Memory B cell (primary cell): Measurements from ENCODE around the gene NKIRAS1.
A peak's percentile ranks its signal among the peaks of the same experiment; 100 is the strongest.
"Not testable (repeated sequence)": the region's sequence is repeated elsewhere in the genome, so short reads cannot be mapped to it uniquely, and the experiment has no call there.

ENCODE experiments used
- ATAC-seq: fragments of 150-1000 bp; cut with Tn5 transposase; 2 replicates; pipeline ENCODE4 v1.10.0; 2021; ENCODE audit warnings: low read depth, mild to moderate bottlenecking, moderate library complexity
- DNase-seq, 2 donors: peaks; one replicate each; pipeline ENCODE4 v3.0.0; 2022; ENCODE audit warnings: low spot score in 2 of 2
- H3K27ac Mint-ChIP-seq: one replicate; pipeline ENCODE4 v1.8.0; 2022; ENCODE audit warnings: mild to moderate bottlenecking, moderate library complexity, mixed read lengths
- H3K27me3 Mint-ChIP-seq: one replicate; pipeline ENCODE4 v1.8.0; 2022; ENCODE audit warnings: mixed read lengths
- H3K36me3 Mint-ChIP-seq: one replicate; pipeline ENCODE4 v1.8.0; 2022; ENCODE audit warnings: mild to moderate bottlenecking, mixed read lengths
- H3K4me1 Mint-ChIP-seq: one replicate; pipeline ENCODE4 v1.8.0; 2022; ENCODE audit warnings: mixed read lengths
- H3K4me3 Mint-ChIP-seq: one replicate; pipeline ENCODE4 v1.8.0; 2022; ENCODE audit warnings: mild to moderate bottlenecking, moderate library complexity, mixed read lengths
- H3K9me3 Mint-ChIP-seq: one replicate; pipeline ENCODE4 v1.8.0; 2022; ENCODE audit warnings: mixed read lengths

The NKIRAS1 gene

GRCh38 chr3:23926246-23926645 lies 9.5 kb upstream of the NKIRAS1 start:
- no peaks in the 10 kb centered on the region for H3K9me3 Mint-ChIP-seq
- peaks cover 5% of the 10 kb centered on the region for H3K4me1 Mint-ChIP-seq
- no peak overlapping the region for H3K4me3 Mint-ChIP-seq
- no peak for ATAC-seq
- no peak overlapping the region for H3K27ac Mint-ChIP-seq
- peaks cover 3% of the 10 kb centered on the region for H3K36me3 Mint-ChIP-seq
- H3K27me3 Mint-ChIP-seq, result no peaks in the 10 kb centered on the region
- no peak for DNase-seq

GRCh38 chr3:23923786-23924185 lies 7.0 kb upstream of the NKIRAS1 start:
- peaks cover 14% of the 10 kb centered on the region for H3K36me3 Mint-ChIP-seq
- ATAC-seq (no peak), DNase-seq (no peak)
- H3K4me3 Mint-ChIP-seq, result no peak overlapping the region
- H3K27me3 Mint-ChIP-seq, result no peaks in the 10 kb centered on the region
- no peak overlapping the region for H3K27ac Mint-ChIP-seq
- H3K9me3 Mint-ChIP-seq, result no peaks in the 10 kb centered on the region
- H3K4me1 Mint-ChIP-seq, result peaks cover 15% of the 10 kb centered on the region

- no peaks in the 10 kb centered on the region for H3K9me3 Mint-ChIP-seq
- H3K36me3 Mint-ChIP-seq, result peaks cover 21% of the 10 kb centered on the region
- H3K4me1 Mint-ChIP-seq, result peaks cover 20% of the 10 kb centered on the region
- ATAC-seq (no peak), DNase-seq (no peak)
- H3K27ac Mint-ChIP-seq, result no peak overlapping the region
- no peaks in the 10 kb centered on the region for H3K27me3 Mint-ChIP-seq
- H3K4me3 Mint-ChIP-seq, result no peak overlapping the region
Observed at GRCh38 chr3:23921052-23921511, 4.3 kb upstream of the NKIRAS1 start.

GRCh38 chr3:23920151-23920655 lies 3.4 kb upstream of the NKIRAS1 start:
- H3K4me3 Mint-ChIP-seq, result no peak overlapping the region
- H3K27ac Mint-ChIP-seq, result peak overlapping the region; percentile 48
- H3K9me3 Mint-ChIP-seq, result no peaks in the 10 kb centered on the region
- no peaks in the 10 kb centered on the region for H3K27me3 Mint-ChIP-seq
- no peak for ATAC-seq
- peaks cover 21% of the 10 kb centered on the region for H3K36me3 Mint-ChIP-seq
- no peak for DNase-seq
- H3K4me1 Mint-ChIP-seq, result peaks cover 25% of the 10 kb centered on the region

DNA sequence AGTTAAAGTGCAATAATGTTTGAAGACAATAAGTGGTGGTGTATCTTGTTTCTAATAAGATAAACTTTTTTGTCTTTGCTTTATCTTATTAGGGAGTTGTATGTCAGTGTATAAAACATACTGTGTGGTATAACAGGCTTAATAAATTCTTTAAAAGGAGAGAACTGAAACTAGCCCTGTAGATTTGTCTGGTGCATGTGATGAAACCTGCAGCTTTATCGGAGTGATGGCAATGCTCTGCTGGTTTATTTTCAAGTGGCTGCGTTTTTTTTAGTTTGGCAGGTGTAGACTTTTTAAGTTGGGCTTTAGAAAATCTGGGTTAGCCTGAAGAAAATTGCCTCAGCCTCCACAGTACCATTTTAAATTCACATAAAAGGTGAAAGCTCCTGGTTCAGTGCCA lies 2.8 kb upstream of the NKIRAS1 start:
- Mint-ChIP-seq H3K27me3 (no peaks in the 10 kb centered on the region), H3K27ac (peak overlapping the region; percentile 48), H3K4me1 (peaks cover 27% of the 10 kb centered on the region), H3K9me3 (no peaks in the 10 kb centered on the region), H3K36me3 (peaks cover 21% of the 10 kb centered on the region), H3K4me3 (no peak overlapping the region)
- ATAC-seq, result no peak
- no peak for DNase-seq

- peaks cover 27% of the 10 kb centered on the region for H3K4me1 Mint-ChIP-seq
- not testable (repeated sequence) for H3K27me3 Mint-ChIP-seq, H3K9me3 Mint-ChIP-seq, DNase-seq, ATAC-seq
- H3K36me3 Mint-ChIP-seq, result peaks cover 21% of the 10 kb centered on the region
- peak overlapping the region; percentile 97 for H3K4me3 Mint-ChIP-seq
- H3K27ac Mint-ChIP-seq, result peak overlapping the region; percentile 95
Observed at GRCh38 chr3:23918331-23918730, 1.5 kb upstream of the NKIRAS1 start.

DNA sequence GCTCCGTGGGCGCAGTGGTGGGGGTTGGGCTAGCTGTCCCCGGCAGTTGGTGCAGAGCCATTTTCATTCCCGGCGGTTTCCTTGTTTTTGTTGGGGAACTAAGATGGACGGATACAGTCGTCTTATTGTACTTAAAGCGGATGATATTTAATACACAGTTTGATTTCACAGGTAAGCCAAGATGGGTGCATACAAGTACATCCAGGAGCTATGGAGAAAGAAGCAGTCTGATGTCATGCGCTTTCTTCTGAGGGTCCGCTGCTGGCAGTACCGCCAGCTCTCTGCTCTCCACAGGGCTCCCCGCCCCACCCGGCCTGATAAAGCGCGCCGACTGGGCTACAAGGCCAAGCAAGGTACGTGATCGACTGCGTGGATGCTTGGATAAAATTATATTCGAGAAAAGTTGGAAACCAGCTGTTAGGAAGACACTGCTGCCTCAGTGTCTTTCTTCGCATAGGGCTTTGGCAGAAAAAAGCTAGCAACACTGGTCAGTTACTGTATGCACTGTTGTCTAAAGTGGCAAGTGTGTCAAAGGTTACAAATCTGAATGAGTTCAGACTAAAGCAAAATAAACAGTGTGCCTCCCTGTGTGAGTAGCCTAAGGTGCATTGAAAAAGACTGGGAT lies 1.0 kb upstream of the NKIRAS1 start:
- Mint-ChIP-seq H3K36me3 (peaks cover 21% of the 10 kb centered on the region), H3K4me1 (peaks cover 27% of the 10 kb centered on the region), H3K4me3 (peak overlapping the region; percentile 97), H3K27ac (peak overlapping the region; percentile 95)
- DNase-seq, result peak in 1 of 2 donors; percentile 12
- H3K9me3 Mint-ChIP-seq, H3K27me3 Mint-ChIP-seq, ATAC-seq: not testable (repeated sequence)

- H3K4me1 Mint-ChIP-seq, result peaks cover 27% of the 10 kb centered on the region
- no peaks in the 10 kb centered on the region for H3K27me3 Mint-ChIP-seq
- H3K4me3 Mint-ChIP-seq, result peak overlapping the region; percentile 97
Observed at GRCh38 chr3:23916152-23916885, 471 bp downstream of the NKIRAS1 start.

DNA sequence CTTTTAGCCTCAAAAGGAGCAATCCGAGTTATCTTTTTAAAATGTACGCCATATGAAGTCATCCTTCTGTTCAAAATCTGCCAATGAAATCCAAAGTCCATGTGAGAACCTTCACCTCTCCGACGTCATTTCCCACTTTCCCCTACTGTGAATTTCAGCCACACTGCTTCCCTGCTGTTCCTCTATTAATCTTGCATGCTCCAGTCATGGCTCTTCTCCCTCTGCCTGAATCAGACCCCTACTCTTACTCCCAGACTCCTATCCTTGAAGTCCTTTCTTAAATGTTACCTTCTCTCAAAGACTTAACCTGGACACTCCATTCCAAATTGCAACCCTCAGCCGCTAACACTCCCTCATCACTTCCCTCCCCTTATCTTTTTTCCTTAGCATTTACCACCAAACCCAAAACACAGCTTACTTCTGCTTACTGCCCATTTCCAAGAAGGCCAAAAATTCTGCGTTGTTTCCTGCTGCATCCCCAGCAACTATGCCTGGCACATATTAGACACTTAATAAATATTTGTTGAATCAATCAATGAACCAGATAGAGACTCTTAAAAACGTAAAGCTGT lies 1.2 kb downstream of the NKIRAS1 start:
- H3K27ac Mint-ChIP-seq, result no peak overlapping the region
- ATAC-seq, result no peak
- H3K9me3 Mint-ChIP-seq, result no peaks in the 10 kb centered on the region
- H3K27me3 Mint-ChIP-seq, result no peaks in the 10 kb centered on the region
- H3K4me1 Mint-ChIP-seq, result peaks cover 27% of the 10 kb centered on the region
- peaks cover 20% of the 10 kb centered on the region for H3K36me3 Mint-ChIP-seq
- H3K4me3 Mint-ChIP-seq, result peak overlapping the region; percentile 97
- no peak for DNase-seq

More at GRCh38 chr3:23916152-23916885, 471 bp downstream of the NKIRAS1 start:
- DNase-seq (no peak), ATAC-seq (peak; percentile 26)
- Mint-ChIP-seq H3K36me3 (peaks cover 21% of the 10 kb centered on the region), H3K9me3 (no peaks in the 10 kb centered on the region), H3K27ac (peak overlapping the region; percentile 95)

DNA sequence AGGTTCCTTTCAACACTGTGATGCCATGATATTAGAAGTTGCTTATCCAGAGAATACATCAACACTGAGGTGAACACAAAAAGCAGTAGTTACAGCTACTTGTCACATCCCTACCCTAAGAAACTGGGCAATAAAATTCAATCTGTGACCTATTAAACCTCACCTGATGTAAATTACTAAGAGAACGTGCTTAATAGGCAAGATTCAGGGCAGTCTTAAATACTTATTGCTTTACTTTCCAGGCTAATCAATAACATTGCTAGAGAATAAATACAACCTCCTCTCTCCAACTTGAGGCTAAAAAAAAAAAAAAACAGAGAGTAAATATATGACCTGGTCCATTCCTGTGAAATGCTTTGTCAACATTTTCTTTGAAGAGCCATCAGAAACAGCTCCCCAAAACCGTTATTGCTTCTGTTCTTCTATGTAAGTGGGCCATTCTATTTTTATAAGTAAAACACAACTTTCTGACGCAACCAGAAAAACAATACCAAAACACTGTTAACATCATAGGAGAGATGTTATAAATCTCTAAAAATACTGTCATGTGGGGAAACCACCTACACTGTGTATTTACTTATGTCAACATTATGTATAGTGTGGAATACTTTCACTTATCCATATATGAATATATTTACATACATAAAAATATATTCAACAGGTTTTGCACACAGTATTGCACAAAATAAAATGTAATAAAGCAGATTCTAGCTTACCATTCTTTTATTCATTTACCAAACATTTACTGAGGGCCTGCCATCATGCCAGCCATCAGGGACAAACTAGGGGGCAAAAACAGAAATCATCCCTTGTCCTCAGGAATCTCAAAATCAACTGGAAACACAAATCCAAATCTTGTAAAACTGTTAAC lies 2.7 kb downstream of the NKIRAS1 start:
- ATAC-seq (no peak), DNase-seq (no peak)
- Mint-ChIP-seq H3K27ac (no peak overlapping the region), H3K4me3 (no peak overlapping the region), H3K9me3 (no peaks in the 10 kb centered on the region), H3K4me1 (peaks cover 20% of the 10 kb centered on the region), H3K36me3 (peaks cover 16% of the 10 kb centered on the region), H3K27me3 (no peaks in the 10 kb centered on the region)

DNA sequence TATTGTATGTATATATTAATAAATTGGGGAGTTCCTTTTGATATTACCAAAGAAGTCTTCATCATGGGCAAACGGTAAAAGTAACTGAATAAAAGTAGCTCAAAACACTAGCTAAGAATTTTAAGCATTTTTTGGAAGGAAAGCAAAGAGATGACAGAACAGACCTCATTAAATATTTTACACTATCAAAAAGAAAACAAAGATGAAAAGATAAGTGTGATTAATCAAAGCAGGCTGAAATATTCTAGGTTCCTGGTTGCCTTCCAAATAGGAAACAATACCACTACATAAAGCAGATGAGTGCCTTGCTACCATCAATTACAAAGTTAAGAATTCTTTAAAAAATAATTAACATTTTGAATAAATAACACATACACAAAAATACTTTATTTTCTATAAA lies 3.6 kb downstream of the NKIRAS1 start:
- DNase-seq (no peak), ATAC-seq (no peak)
- Mint-ChIP-seq H3K27ac (no peak overlapping the region), H3K4me1 (peaks cover 12% of the 10 kb centered on the region), H3K27me3 (no peaks in the 10 kb centered on the region), H3K9me3 (no peaks in the 10 kb centered on the region), H3K4me3 (no peak overlapping the region), H3K36me3 (peaks cover 9% of the 10 kb centered on the region)

GRCh38 chr3:23912335-23912734 lies 4.5 kb downstream of the NKIRAS1 start:
- not testable (repeated sequence) for H3K27ac Mint-ChIP-seq, H3K9me3 Mint-ChIP-seq, H3K36me3 Mint-ChIP-seq, H3K27me3 Mint-ChIP-seq, H3K4me3 Mint-ChIP-seq, ATAC-seq, DNase-seq, H3K4me1 Mint-ChIP-seq

DNA sequence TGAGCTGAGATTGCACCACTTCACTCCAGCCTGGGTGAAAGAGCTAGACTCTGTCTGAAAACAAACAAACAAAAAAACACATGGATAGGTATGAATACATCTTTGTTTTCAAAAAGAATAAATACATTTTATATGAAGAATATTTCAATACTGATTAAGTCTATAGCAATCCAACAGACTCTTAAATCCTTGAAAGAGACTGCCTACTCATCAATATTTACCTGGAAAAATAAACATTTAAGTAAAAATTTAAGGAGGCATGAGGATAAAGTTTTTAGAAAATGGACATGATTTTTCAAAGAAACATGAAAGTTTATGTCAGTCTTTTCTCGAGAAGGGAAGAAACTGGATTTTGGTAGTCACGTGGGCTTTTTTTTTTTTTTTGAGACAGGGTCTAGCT lies 5.4 kb downstream of the NKIRAS1 start:
- Mint-ChIP-seq H3K9me3 (no peaks in the 10 kb centered on the region), H3K4me3 (no peak overlapping the region), H3K27ac (no peak overlapping the region), H3K36me3 (peaks cover 4% of the 10 kb centered on the region), H3K27me3 (no peaks in the 10 kb centered on the region), H3K4me1 (peaks cover 7% of the 10 kb centered on the region)
- no peak for DNase-seq
- no peak for ATAC-seq
